Smooth muscle cell (in vitro differentiated cells): ENCODE results near the gene C2orf92. TPM values are rescaled to one million over a fixed set of nuclear protein-coding genes. Genes with fewer than 3 reads are reported as not detected.
"Not testable (repeated sequence)": the region's sequence is repeated elsewhere in the genome, so short reads cannot be mapped to it uniquely, and the experiment has no call there.

ENCODE experiments used
- DNase-seq: peaks from one replicate; lab custom pipeline; 2025; ENCODE audit not compliant: unreplicated experiment; lab: John Stamatoyannopoulos, UW
- H2AFZ ChIP-seq: fragments of 200-600 bp; sonication (generic); 2 replicates; pipeline ENCODE4 v1.6.0; 2016; ENCODE audit warnings: antibody characterized with exemption, low read depth, mild to moderate bottlenecking
- H3F3A ChIP-seq: fragments of 200-600 bp; sonication (generic); 2 replicates; pipeline ENCODE4 v1.6.0; 2017; ENCODE audit warnings: antibody characterized with exemption, low read depth
- H3K27ac ChIP-seq: fragments of 200-600 bp; sonication (generic); 2 replicates; pipeline ENCODE4 v1.5.1; 2016; ENCODE audit warnings: low read depth, mild to moderate bottlenecking
- H3K27me3 ChIP-seq: fragments of 200-600 bp; sonication (generic); 2 replicates; pipeline ENCODE4 v1.6.1; 2016; ENCODE audit warnings: low read depth, mild to moderate bottlenecking
- H3K36me3 ChIP-seq: fragments of 200-600 bp; sonication (generic); 2 replicates; pipeline ENCODE4 v1.5.1; 2016; ENCODE audit warnings: low read depth
- H3K4me1 ChIP-seq: fragments of 200-600 bp; sonication (generic); 2 replicates; pipeline ENCODE4 v1.5.1; 2016; ENCODE audit warnings: low read depth
- H3K4me2 ChIP-seq: fragments of 200-600 bp; sonication (generic); 2 replicates; pipeline ENCODE4 v1.6.0; 2016; ENCODE audit warnings: mild to moderate bottlenecking
- H3K4me3 ChIP-seq: fragments of 200-600 bp; sonication (generic); 2 replicates; pipeline ENCODE4 v1.5.1; 2016; ENCODE audit warnings: mild to moderate bottlenecking
- H3K79me2 ChIP-seq: fragments of 200-600 bp; sonication (generic); 2 replicates; pipeline ENCODE4 v1.6.0; 2016; ENCODE audit warnings: low read depth, mild to moderate bottlenecking
- H3K9ac ChIP-seq: fragments of 200-600 bp; sonication (generic); 2 replicates; pipeline ENCODE4 v1.6.0; 2016; ENCODE audit warnings: low read depth
- H3K9me3 ChIP-seq: fragments of 200-600 bp; sonication (generic); replicated peaks from 2 replicates; pipeline ENCODE4 v1.5.1; 2016; ENCODE audit warnings: low read depth
- H4K20me1 ChIP-seq: fragments of 200-600 bp; sonication (generic); 2 replicates; pipeline ENCODE4 v1.6.0; 2016; ENCODE audit warnings: low read depth
- WGBS: methylation state at CpG from one replicate; pipeline ENCODE4 v1.1.7; 2016; ENCODE audit warnings: low lambda C conversion rate; 5-methylcytosine and 5-hydroxymethylcytosine counted together
- polyA plus RNA-seq: library from polyadenylated mRNA; unstranded; fragments of >200 nt; fragmentation: Nextera tagmentation; extraction: Ambion mirVana; gene quantifications from 2 replicates; pipeline ENCODE4 v1.2.1, GENCODE V29; 2016
- total RNA-seq: library from RNA; depleted of rRNA; stranded (reverse); fragments of >200 nt; gene quantifications from 2 replicates; pipeline ENCODE4 v1.2.3, GENCODE V29; 2014
- TF ChIP-seq, protein P1 (sequence below): fragments of 200-600 bp; sonication (generic); IDR thresholded peaks from 2 replicates; pipeline ENCODE4 v1.5.1; 2017; ENCODE audit warnings: borderline replicate concordance, mild to moderate bottlenecking, antibody characterized with exemption; ENCODE audit not compliant: insufficient read depth, poor library complexity, severe bottlenecking

Gene C2orf92
- total and polyA plus RNA-seq, 2 experiments from 2014 or later = 1.0 to 7.2 TPM

DNA sequence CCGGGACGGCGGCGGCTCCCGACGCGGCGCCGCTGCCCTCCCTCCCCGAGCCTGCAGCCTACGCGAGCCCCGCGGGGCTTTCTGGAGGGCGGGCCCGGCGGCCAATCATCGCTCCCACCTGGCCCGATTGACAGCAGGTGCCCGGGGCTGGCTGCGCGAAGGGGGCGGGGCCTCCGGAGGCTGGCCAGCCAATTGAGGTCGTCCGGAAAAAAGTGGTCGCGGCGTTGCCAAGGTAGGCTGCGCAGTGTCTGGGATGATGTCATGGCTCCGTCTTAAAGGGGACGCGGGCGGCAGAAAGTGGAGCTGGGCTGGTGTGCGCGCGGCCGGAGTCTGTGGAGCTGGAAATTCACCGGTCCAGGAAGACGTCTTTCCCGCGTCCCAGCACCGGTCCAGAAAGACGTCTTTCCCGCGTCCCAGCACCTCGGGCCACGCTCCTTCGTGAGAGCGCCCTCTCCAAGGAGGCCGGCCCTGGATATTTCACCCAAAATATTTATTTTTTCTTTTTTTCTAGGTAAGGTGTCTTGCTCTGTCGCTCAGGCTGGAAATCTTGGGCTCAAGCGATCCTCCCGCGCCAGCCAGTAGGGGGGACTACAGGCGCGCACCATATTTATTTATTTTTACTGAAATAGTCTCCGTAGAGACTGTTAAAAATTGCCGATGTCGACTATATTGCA is 5.4 kb upstream of the C2orf92 start, which contains the start of gene ACTR1B:
Gene ACTR1B, minus strand, starts transcription at position 83 of the 674 bp plus-strand sequence. CDS start 154 bp downstream, outside the sequence.
- Histone ChIP-seq H2AFZ (peak within 1 kb of the TSS; percentile 73), H3K9ac (peak within 1 kb of the TSS; percentile 94), H3K79me2 (peaks cover 20% of the 10 kb centered on the region), H3K4me3 (peak within 1 kb of the TSS; percentile 72), H3K27me3 (no peaks in the 10 kb centered on the region), H3F3A (peaks cover 12% of the 10 kb centered on the region), H3K27ac (peak within 1 kb of the TSS; percentile 94), H3K9me3 (no peaks in the 10 kb centered on the region), H3K36me3 (no peaks in the 10 kb centered on the region), H3K4me2 (peak within 1 kb of the TSS; percentile 82), H4K20me1 (peaks cover 21% of the 10 kb centered on the region), H3K4me1 (peaks cover 7% of the 10 kb centered on the region)
- TF ChIP-seq, protein P1, sequence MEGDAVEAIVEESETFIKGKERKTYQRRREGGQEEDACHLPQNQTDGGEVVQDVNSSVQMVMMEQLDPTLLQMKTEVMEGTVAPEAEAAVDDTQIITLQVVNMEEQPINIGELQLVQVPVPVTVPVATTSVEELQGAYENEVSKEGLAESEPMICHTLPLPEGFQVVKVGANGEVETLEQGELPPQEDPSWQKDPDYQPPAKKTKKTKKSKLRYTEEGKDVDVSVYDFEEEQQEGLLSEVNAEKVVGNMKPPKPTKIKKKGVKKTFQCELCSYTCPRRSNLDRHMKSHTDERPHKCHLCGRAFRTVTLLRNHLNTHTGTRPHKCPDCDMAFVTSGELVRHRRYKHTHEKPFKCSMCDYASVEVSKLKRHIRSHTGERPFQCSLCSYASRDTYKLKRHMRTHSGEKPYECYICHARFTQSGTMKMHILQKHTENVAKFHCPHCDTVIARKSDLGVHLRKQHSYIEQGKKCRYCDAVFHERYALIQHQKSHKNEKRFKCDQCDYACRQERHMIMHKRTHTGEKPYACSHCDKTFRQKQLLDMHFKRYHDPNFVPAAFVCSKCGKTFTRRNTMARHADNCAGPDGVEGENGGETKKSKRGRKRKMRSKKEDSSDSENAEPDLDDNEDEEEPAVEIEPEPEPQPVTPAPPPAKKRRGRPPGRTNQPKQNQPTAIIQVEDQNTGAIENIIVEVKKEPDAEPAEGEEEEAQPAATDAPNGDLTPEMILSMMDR = peak; percentile 53
- DNase-seq = peak; percentile 84
- WGBS = under 1% methylated on average over 48 of the region's 60 CpGs

DNA sequence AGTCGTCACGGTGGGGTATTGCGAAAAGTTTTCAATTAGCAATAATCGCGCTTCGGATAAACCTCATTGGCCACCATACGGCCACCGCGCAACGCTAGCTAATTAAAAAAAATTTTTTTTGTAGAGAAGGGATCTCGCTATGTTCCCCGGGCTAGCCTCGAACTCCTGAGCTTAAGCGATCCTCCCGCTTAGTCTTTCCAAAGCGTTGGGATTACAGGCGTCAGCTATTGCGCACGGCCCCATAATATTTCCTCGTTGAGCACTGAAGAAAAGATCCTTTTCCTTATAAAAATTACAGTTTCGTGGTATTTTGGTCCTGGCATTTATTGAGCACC is 4.9 kb upstream of the C2orf92 start:
- H3K9me3 ChIP-seq = no peaks in the 10 kb centered on the region
- peak overlapping the region; percentile 82 for H3K4me2 ChIP-seq
- TF ChIP-seq, protein P1 = no peak
- H3K27me3 ChIP-seq = no peaks in the 10 kb centered on the region
- H2AFZ ChIP-seq = peak overlapping the region; percentile 73
- peaks cover 7% of the 10 kb centered on the region for H3K4me1 ChIP-seq
- peak overlapping the region; percentile 94 for H3K27ac ChIP-seq
- no peaks in the 10 kb centered on the region for H3K36me3 ChIP-seq
- peaks cover 12% of the 10 kb centered on the region for H3F3A ChIP-seq
- peaks cover 21% of the 10 kb centered on the region for H4K20me1 ChIP-seq
- WGBS = 7% methylated on average over 21 of the region's 21 CpGs
- peaks cover 20% of the 10 kb centered on the region for H3K79me2 ChIP-seq
- no peak for DNase-seq
- H3K9ac ChIP-seq = peak overlapping the region; percentile 94
- H3K4me3 ChIP-seq = peak overlapping the region; percentile 72

DNA sequence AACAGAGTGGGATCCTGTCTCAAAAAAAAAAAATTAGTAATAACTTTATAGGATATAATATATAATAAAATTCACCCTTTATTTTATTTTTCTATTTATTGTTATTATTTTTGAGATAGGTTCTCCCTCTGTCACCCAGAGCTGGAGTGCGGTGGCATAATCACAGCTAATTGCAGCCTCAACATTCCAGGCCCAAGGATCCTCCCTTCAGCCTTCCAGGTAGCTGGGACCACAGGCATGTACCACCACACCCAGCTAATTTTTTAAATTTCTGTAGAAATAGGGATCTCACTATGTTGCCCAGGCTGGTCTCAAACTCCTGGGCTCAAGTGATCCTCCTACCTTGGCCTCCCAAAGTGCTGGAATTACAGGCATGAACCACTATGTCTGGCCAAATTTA is 958 bp downstream of the C2orf92 start:
- 94% methylated on average over 1 of the region's 1 CpG for WGBS
- H3F3A ChIP-seq = no peaks in the 10 kb centered on the region
- no peaks in the 10 kb centered on the region for H3K79me2 ChIP-seq
- no peak overlapping the region for H3K4me3 ChIP-seq
- H3K27me3 ChIP-seq = no peaks in the 10 kb centered on the region
- H4K20me1 ChIP-seq = no peaks in the 10 kb centered on the region
- no peaks in the 10 kb centered on the region for H3K9me3 ChIP-seq
- no peak for DNase-seq
- H2AFZ ChIP-seq = no peak overlapping the region
- TF ChIP-seq, protein P1 = no peak
- H3K36me3 ChIP-seq = no peaks in the 10 kb centered on the region
- H3K4me1 ChIP-seq = no peaks in the 10 kb centered on the region
- no peak overlapping the region for H3K27ac ChIP-seq
- no peak overlapping the region for H3K9ac ChIP-seq
- no peak overlapping the region for H3K4me2 ChIP-seq

DNA sequence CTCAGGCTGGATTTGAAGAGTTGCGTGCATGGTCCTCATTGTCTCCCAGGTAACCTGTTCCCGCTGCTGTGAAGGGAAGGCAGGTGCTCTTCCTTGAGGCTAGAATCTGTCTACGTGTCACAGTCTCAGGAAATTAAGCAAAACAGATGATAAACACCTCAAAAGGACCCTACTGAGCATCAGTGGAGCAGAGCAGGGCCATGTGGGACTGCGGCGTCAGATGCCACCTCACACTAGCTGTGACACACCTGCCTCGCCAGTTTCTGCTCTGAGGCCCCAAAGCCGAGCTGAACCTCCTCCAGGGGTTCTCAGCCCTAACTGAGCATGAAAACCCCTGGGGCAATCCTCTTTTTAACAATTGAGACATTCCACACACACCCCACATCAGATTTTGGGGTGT is 2.0 kb downstream of the C2orf92 start:
- H2AFZ ChIP-seq = no peak overlapping the region
- H3K9me3 ChIP-seq = no peaks in the 10 kb centered on the region
- WGBS = 96% methylated on average over 7 of the region's 7 CpGs
- H4K20me1 ChIP-seq = no peaks in the 10 kb centered on the region
- H3K36me3 ChIP-seq = no peaks in the 10 kb centered on the region
- TF ChIP-seq, protein P1 = no peak
- H3K4me1 ChIP-seq = no peaks in the 10 kb centered on the region
- no peak overlapping the region for H3K4me3 ChIP-seq
- no peak overlapping the region for H3K4me2 ChIP-seq
- no peaks in the 10 kb centered on the region for H3F3A ChIP-seq
- H3K79me2 ChIP-seq = no peaks in the 10 kb centered on the region
- H3K27me3 ChIP-seq = no peaks in the 10 kb centered on the region
- no peak for DNase-seq
- no peak overlapping the region for H3K9ac ChIP-seq
- H3K27ac ChIP-seq = no peak overlapping the region

DNA sequence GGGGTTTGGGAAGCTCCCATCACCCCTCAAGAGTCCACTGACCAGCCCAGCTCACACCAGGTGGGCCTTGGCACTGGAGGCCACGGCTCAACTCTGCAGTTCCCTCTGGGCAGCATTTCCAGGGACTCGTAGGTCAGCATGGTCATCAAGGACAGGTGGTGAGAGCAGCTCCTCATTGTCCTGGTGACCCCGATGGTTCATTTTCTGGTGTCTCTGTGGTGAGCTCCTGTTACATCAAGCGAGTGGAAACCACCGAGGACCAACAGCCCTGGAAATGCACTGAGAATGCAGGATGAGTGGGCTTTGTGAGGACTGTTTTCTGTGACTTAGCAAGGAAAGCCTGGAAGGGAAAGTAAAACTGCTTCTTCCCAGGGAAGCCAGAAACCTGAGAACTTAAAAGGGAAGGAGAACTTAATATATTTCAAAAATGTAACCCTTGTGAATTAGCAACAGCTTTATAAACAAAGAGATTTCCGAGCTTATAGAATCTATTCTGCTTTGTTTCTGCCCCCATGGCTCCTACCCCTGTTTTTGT is 3.2 kb downstream of the C2orf92 start:
- H3F3A ChIP-seq, H3K79me2 ChIP-seq, DNase-seq, H3K4me1 ChIP-seq, H3K9ac ChIP-seq, H3K4me2 ChIP-seq, H4K20me1 ChIP-seq, H3K9me3 ChIP-seq, H3K4me3 ChIP-seq, H3K27me3 ChIP-seq, H2AFZ ChIP-seq, H3K36me3 ChIP-seq: not testable (repeated sequence)
- peak overlapping the region; percentile 62 for H3K27ac ChIP-seq
- WGBS = 86% methylated on average over 6 of the region's 6 CpGs
